Endothelial cell of umbilical vein (primary cell): Measurements from ENCODE around the gene F8. TPM values are rescaled to one million over a fixed set of nuclear protein-coding genes. Genes with fewer than 3 reads are reported as not detected.
A peak's percentile ranks its signal among the peaks of the same experiment; 100 is the strongest.

Source experiments
- Bru-seq: library from RNA; stranded (reverse); fragments of 400-500 nt; gene quantifications from one replicate; lab custom pipeline; 2021; lab: Mats Ljungman, UMichigan
- BruChase-seq, 2 experiments: library from RNA; stranded (reverse); fragments of 400-500 nt; gene quantifications; one replicate each; lab custom pipeline; 2021; lab: Mats Ljungman, UMichigan
- BruUV-seq: library from RNA; stranded (reverse); fragments of 400-500 nt; replicated peaks from 2 replicates; lab custom pipeline; 2021; lab: Mats Ljungman, UMichigan
- CTCF ChIA-PET: fragments of 300-600, 350-600 bp; sonication (Branson Sonifier 250); formaldehyde crosslinking; loops from one replicate; lab custom pipeline; 2021; ENCODE audit warnings: antibody characterized with exemption, inconsistent platforms; lab: Charles Lee
- POLR2A ChIA-PET: fragments of 300-600, 350-600 bp; sonication (Branson Sonifier 250); formaldehyde crosslinking; loops from one replicate; lab custom pipeline; 2021; ENCODE audit warnings: antibody characterized with exemption, inconsistent platforms; lab: Charles Lee
- DNase-seq: peaks from one replicate; pipeline ENCODE4 v3.0.0-alpha.2; 2011; ENCODE audit warnings: low read depth, low spot score
- FAIRE-seq: peaks from 2 replicates; lab custom pipeline; 2011; peaks lifted over from hg19 to GRCh38; lab: Jason Lieb, UNC
- H2AFZ ChIP-seq: 2 replicates; pipeline ENCODE4 v1.6.0; 2012; ENCODE audit warnings: low read depth, low read length, control low read depth, inconsistent platforms
- H3K27ac ChIP-seq: 2 replicates; pipeline ENCODE4 v1.5.1; 2011; ENCODE audit warnings: low read depth, mild to moderate bottlenecking, control low read depth, low read length, moderate library complexity; ENCODE audit not compliant: insufficient read depth
- H3K27me3 ChIP-seq, 2 experiments: 2 replicates each; pipeline versions ENCODE4 v1.6.0 to v1.6.1; 2011; ENCODE audit warnings: low read length in 2 of 2, mixed read lengths in 1 of 2; ENCODE audit not compliant: control insufficient read depth in 2 of 2, insufficient read depth in 2 of 2
- H3K36me3 ChIP-seq, 2 experiments: 2 replicates in 1 of 2; 3 replicates in 1 of 2; pipeline ENCODE4 v1.5.1; 2011; ENCODE audit warnings: low read length in 2 of 2, mild to moderate bottlenecking in 1 of 2, moderate library complexity in 1 of 2; ENCODE audit not compliant: control insufficient read depth in 2 of 2, insufficient read depth in 2 of 2; ENCODE audit errors: extremely low read depth in 1 of 2
- H3K4me1 ChIP-seq: 3 replicates; pipeline ENCODE4 v1.5.1; 2011; ENCODE audit warnings: mild to moderate bottlenecking, low read length; ENCODE audit not compliant: control insufficient read depth, insufficient read depth; ENCODE audit errors: extremely low read depth
- H3K4me2 ChIP-seq: 2 replicates; pipeline ENCODE4 v1.6.1; 2011; ENCODE audit warnings: low read length, control low read depth, mixed read lengths; ENCODE audit not compliant: insufficient read depth
- H3K4me3 ChIP-seq, 3 experiments: fragments of 200-600 bp in 1 of 3; sonication (generic), shearing (Covaris generic) in 1 of 3; replicated peaks in 1 of 3; 2 replicates each; pipeline ENCODE4 v1.5.1; 2011 to 2016; ENCODE audit warnings: control low read depth in 3 of 3, low read length in 3 of 3, mild to moderate bottlenecking in 2 of 3, inconsistent platforms in 1 of 3, low read depth in 1 of 3, moderate library complexity in 1 of 3; ENCODE audit not compliant: insufficient read depth in 1 of 3
- H3K79me2 ChIP-seq: 2 replicates; pipeline ENCODE4 v1.6.0; 2012; ENCODE audit warnings: low read length, inconsistent platforms; ENCODE audit not compliant: control insufficient read depth, insufficient read depth
- H3K9ac ChIP-seq: replicated peaks from 2 replicates; pipeline ENCODE3; 2011; ENCODE audit warnings: low read length, control low read depth; ENCODE audit not compliant: insufficient read depth; ENCODE audit errors: extremely low read depth
- H3K9me1 ChIP-seq: replicated peaks from 3 replicates; pipeline ENCODE4 v1.6.0; 2011; ENCODE audit warnings: mild to moderate bottlenecking, low read length; ENCODE audit not compliant: control insufficient read depth, insufficient read depth; ENCODE audit errors: extremely low read depth
- H3K9me3 ChIP-seq: replicated peaks from 2 replicates; pipeline ENCODE4 v1.5.1; 2012; ENCODE audit warnings: low read length, inconsistent platforms; ENCODE audit not compliant: control insufficient read depth, insufficient read depth
- H4K20me1 ChIP-seq: replicated peaks from 2 replicates; pipeline ENCODE3; 2011; ENCODE audit warnings: mild to moderate bottlenecking, low read length; ENCODE audit not compliant: control insufficient read depth, insufficient read depth; ENCODE audit errors: extremely low read depth
- CTCF ChIP-seq, 2 donors: IDR thresholded peaks; 1 replicate in 1 of 2; 2 replicates in 1 of 2; pipeline ENCODE4 v1.5.1; 2011; ENCODE audit warnings: low read length in 2 of 2, mild to moderate bottlenecking in 2 of 2, moderate library complexity in 2 of 2, control low read depth in 1 of 2, inconsistent platforms in 1 of 2, low read depth in 1 of 2; ENCODE audit not compliant: insufficient read depth in 1 of 2; ENCODE audit errors: extremely low read depth in 1 of 2
- EZH2 ChIP-seq: IDR thresholded peaks from 2 replicates; pipeline ENCODE4 v1.6.1; 2012; ENCODE audit warnings: borderline replicate concordance, low read depth, mild to moderate bottlenecking, moderate library complexity, low read length, inconsistent platforms; ENCODE audit not compliant: severe bottlenecking
- FOS ChIP-seq: IDR thresholded peaks from 2 replicates; pipeline ENCODE4 v1.6.1; 2011; ENCODE audit warnings: mild to moderate bottlenecking, low read length, moderate library complexity, borderline replicate concordance; ENCODE audit not compliant: insufficient read depth
- GATA2 ChIP-seq: IDR thresholded peaks from 2 replicates; pipeline ENCODE4 v1.7.0; 2011; ENCODE audit warnings: low read depth, mild to moderate bottlenecking, moderate library complexity, mixed read lengths, low read length; ENCODE audit not compliant: insufficient read length, insufficient read depth
- JUN ChIP-seq: IDR thresholded peaks from 2 replicates; pipeline ENCODE4 v1.6.1; 2011; ENCODE audit warnings: borderline replicate concordance, low read depth; ENCODE audit not compliant: insufficient read length, insufficient read depth
- MAX ChIP-seq: IDR thresholded peaks from 2 replicates; pipeline ENCODE4 v1.6.1; 2011; ENCODE audit not compliant: insufficient read depth, insufficient read length
- MYC ChIP-seq: IDR thresholded peaks from one replicate; pipeline ENCODE4 v1.6.1; 2011; ENCODE audit warnings: mild to moderate bottlenecking, low read depth, low read length
- POLR2A ChIP-seq: IDR thresholded peaks from 2 replicates; pipeline ENCODE4 v1.6.1; 2012; ENCODE audit warnings: low read depth, mild to moderate bottlenecking, control low read depth, low read length
- POLR2AphosphoS5 ChIP-seq: IDR thresholded peaks from 2 replicates; pipeline ENCODE4 v1.6.1; 2012; ENCODE audit warnings: low read depth, mild to moderate bottlenecking, control low read depth, low read length, moderate library complexity; ENCODE audit not compliant: insufficient read depth
- dilution Hi-C: fragments of 300-500 bp; cut with MboI; formaldehyde crosslinking; loops from one replicate; pipeline ENCODE4 v1.15.0; 2019; ENCODE audit warnings: low sequenced_read_pairs; ENCODE audit not compliant: extremely low pct_ligation_motif_present
- intact Hi-C: fragments of 100-400 bp; cut with micrococcal nuclease; formaldehyde crosslinking; loops from one replicate; pipeline ENCODE4 v1.10.0; 2022
- long read RNA-seq: library from polyadenylated mRNA; stranded (forward); transcript quantifications from one replicate; pipeline ENCODE4 v2.0.0, GENCODE V29; 2021
- polyA minus RNA-seq, 3 experiments: library from RNA; depleted of rRNA, polyadenylated mRNA; stranded (reverse); fragments of >200 nt; gene quantifications; 1 replicate in 1 of 3; 2 replicates in 2 of 3; pipeline ENCODE4 v1.2.3, GENCODE V29; 2011
- polyA plus RNA-seq, 4 experiments: library from polyadenylated mRNA; depleted of rRNA in 3 of 4; stranded (reverse) in 3 of 4; unstranded in 1 of 4; fragments of >200 nt; gene quantifications; 2 replicates each; pipeline versions ENCODE4 v1.2.1 to v1.2.3, GENCODE V29; 2011 to 2012; ENCODE audit warnings: missing spikeins in 1 of 4
- total RNA-seq: library from RNA; stranded (reverse); gene quantifications from 2 replicates; pipeline ENCODE4 v1.2.3, GENCODE V29; 2021

Gene F8
- total RNA-seq (0.67 and 1.1 TPM in 2 replicates), polyA plus RNA-seq (0.53 and 0.62 TPM in 2 replicates), polyA minus RNA-seq (1.0 and 1.2 TPM in 2 replicates), Bru-seq, nascent RNA (percentile 18 among the genes with signal in this experiment), BruChase-seq, experiment 1, labeled RNA remaining after a 6-hour chase (percentile 16 among the genes with signal in this experiment), BruChase-seq, experiment 2, labeled RNA remaining after a 2-hour chase (percentile 15 among the genes with signal in this experiment)
- polyA plus RNA-seq (2011; cell fraction: cytosol; rRNA removed), result 0.56 and 0.80 TPM in 2 replicates
- polyA plus RNA-seq (2011; cell fraction: nucleus; rRNA removed), result 0.36 and 0.55 TPM in 2 replicates
- polyA plus RNA-seq (2012), result 0.40 and 0.79 TPM in 2 replicates
- 1.4 TPM for polyA minus RNA-seq (2011; cell fraction: cytosol; rRNA and poly(A)+ RNA removed)
- polyA minus RNA-seq (2011; cell fraction: nucleus; rRNA and poly(A)+ RNA removed), result 0.72 and 1.5 TPM in 2 replicates
- long read RNA-seq, partial matches to known transcripts, result 0 of 4 reads
- long read RNA-seq, other reads (novel, unspliced or antisense), result 2 of 4 reads

GRCh38 chrX:155022585-155022984 lies at the start of gene F8:
Gene F8, minus strand, starts transcription at chrX:155022723. Its CDS starts 171 bp downstream, at chrX:155022552.
- H3K4me2 ChIP-seq, result no peak within 1 kb of the TSS
- no peak for DNase-seq
- no peaks in the 10 kb centered on the region for H3K79me2 ChIP-seq
- H3K4me1 ChIP-seq, result no peaks in the 10 kb centered on the region
- CTCF ChIA-PET, result no interaction called here
- dilution Hi-C loops (no loop called here), intact Hi-C loops (no loop called here)
- H4K20me1 ChIP-seq, result no peaks in the 10 kb centered on the region
- no peaks in the 10 kb centered on the region for H3K9me3 ChIP-seq
- H2AFZ ChIP-seq, result no peak within 1 kb of the TSS
- FAIRE-seq, result no peak
- no peaks in the 10 kb centered on the region for H3K36me3 ChIP-seq
- H3K9ac ChIP-seq, result no peak within 1 kb of the TSS
- H3K27me3 ChIP-seq, result peaks cover 2 to 5% of the 10 kb centered on the region in 2 experiments
- no peaks in the 10 kb centered on the region for H3K9me1 ChIP-seq
- no TSS peak for BruUV-seq
- POLR2A ChIA-PET, result no interaction called here
- H3K27ac ChIP-seq, result no peak within 1 kb of the TSS
- TF ChIP-seq CTCF (IDR thresholded peaks at IDR 0.05; ENCODE audit: extremely low read depth in 1 of 2, insufficient read depth in 1 of 2, low read depth in 1 of 2, low read length in 2 of 2) (no peak), JUN (no peak), POLR2A (no peak), GATA2 (no peak), EZH2 (no peak), MAX (no peak), FOS (no peak), MYC (no peak), POLR2AphosphoS5 (no peak)
- H3K4me3 ChIP-seq, result no peak within 1 kb of the TSS
